DMS153 treated with DMSO at 0.1 percent for 48 hours (cell line): ENCODE measurements around the gene LTBP3.
A peak's percentile ranks its signal among the peaks of the same experiment; 100 is the strongest.
"Not testable (repeated sequence)": the region's sequence is repeated elsewhere in the genome, so short reads cannot be mapped to it uniquely, and the experiment has no call there.

Source experiments
- DNase-seq: peaks from one replicate; lab custom pipeline; 2025; ENCODE audit not compliant: unreplicated experiment; lab: John Stamatoyannopoulos, UW

Gene LTBP3

DNA sequence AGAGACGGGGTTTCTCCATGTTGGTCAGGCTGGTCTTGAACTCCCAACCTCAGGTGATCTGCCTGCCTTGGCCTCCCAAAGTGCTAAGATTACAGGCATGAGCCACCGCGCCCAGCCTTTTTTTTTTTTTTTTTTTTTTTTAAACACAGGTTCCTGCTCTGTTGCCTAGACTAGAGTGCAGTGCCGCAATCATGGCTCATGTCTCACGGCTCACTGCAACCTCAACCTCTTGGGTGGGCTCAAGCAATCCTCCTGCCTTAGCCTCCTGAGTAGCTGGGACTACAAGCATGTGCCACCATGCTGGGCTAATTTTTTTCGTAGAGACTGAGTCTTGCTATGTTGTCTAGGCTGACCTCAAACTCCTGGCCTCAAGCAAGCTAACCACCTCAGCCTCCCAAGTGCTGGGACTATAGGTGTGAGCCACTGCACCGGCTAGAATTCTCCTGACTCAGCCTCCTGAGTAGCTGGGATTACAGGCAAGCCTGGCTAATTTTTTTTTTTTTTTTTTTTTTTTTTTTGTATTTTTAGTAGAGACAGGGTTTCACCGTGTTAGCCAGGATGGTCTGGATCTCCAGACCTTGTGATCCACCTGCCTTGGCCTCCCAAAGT is 39.1 kb downstream of the LTBP3 start:
- not testable (repeated sequence) for DNase-seq

DNA sequence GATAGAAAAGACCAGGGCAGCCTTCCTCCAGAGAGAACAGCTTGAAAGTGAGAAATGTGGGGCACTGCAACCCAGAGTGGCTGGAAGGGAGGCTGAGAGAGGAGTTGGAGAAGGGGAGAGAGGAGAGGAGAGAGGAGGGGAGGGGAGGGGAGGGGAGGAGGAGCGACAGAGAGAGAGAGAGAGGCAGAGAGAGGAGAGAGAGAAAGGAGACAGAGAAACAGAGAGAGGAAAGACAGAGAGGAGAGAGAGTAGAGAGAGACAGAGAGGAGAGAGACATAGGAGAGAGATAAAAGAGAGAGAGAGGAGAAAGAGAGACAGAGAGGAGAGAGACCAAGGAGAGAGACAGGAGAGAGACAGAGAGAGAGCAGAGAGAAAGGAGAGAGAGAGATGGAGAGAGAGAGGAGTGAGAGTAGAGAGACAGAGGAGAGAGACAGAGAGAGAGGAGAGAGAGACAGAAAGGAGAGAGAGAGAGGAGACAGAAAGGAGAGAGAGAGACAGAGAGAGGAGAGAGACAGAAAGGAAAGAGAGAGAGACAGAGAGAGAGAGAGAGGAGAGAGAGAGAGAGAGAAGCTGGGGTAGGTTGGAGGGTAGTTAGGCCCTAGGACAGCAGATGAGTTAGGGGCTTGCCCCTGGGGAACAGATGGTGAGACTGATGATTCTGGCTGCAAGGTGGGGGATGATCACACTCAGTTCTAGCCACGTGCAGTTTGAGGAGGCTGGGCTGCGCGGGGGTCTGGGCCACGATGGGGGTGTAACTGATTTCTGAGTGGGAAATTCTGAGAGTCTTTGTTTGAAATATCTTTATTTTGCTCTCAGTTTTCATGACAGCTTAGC is 41.8 kb downstream of the LTBP3 start:
- no peak for DNase-seq

DNA sequence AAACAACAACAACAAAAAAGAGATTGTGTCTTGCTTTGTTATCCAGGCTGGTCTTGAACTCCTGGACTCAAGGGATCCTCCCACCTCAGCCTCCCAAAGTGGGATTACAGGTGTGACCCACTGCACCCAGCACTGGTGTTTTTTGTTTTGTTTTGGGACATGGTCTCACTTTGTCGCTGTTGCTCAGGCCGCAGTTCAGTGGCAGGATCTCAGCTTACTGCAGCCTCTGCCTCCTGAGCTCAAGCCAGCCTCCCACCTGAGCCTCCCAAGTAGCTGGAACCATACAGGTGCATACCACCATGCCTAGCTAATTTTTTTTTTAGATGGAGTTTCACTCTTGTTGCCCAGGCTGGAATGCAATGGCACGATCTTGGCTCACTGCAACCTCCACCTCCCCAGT is 45.8 kb downstream of the LTBP3 start:
- DNase-seq = not testable (repeated sequence)

DNA sequence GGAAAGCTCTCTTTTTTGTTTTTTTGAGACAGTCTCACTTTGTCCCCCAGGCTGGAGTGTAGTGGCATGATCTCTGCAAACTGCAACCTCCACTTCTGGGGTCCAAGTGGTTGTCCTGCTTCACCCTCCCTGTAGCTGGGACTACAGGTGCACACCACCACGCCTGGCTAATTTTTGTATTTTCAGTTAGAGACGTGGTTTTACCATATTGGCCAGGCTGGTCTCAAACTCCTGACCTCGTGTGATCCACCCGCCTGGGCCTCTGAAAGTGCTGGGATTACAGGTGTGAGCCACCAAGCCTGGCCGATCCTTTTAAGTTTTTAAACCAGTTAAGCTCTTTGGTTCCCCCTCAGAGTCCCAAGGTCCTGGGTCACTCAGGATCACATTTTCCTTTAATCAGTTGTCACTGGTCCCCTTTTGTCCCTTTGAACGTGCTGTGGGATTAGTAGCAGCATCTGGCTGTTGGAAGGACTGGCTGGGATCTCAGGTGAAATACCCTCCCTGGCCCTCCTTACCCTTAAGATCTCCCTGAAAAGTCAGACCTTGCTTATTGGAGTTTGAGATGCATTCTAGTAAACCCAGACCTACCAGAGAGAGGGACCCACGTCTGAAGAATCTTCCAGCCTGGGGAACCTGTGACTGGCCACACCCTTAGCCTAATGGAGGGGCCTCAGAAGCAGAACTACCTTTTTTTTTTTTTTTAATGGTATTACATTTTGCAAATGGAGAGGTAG is 51.2 kb downstream of the LTBP3 start:
- peak; percentile 92 for DNase-seq

DNA sequence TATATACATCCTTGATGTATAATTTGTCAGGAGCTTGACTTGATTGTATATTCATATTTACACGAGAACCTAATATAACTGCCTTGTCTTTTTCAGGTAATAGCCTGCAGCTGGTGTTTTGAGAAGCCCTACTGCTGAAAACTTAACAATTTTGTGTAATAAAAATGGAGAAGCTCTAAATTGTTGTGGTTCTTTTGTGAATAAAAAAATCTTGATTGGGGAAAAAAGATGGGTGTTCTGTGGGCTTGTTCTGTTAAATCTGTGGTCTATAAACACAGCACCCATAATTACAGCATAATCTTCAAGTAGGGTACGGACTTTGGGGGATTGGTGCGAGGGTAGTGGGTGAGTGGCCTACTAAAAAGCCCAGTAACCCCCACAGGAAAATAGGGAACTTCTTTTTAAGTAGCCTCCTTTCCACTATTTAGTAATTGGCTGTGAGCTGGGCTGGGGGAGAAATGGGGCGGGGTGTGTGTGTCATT is 51.8 kb downstream of the LTBP3 start:
- no peak for DNase-seq

DNA sequence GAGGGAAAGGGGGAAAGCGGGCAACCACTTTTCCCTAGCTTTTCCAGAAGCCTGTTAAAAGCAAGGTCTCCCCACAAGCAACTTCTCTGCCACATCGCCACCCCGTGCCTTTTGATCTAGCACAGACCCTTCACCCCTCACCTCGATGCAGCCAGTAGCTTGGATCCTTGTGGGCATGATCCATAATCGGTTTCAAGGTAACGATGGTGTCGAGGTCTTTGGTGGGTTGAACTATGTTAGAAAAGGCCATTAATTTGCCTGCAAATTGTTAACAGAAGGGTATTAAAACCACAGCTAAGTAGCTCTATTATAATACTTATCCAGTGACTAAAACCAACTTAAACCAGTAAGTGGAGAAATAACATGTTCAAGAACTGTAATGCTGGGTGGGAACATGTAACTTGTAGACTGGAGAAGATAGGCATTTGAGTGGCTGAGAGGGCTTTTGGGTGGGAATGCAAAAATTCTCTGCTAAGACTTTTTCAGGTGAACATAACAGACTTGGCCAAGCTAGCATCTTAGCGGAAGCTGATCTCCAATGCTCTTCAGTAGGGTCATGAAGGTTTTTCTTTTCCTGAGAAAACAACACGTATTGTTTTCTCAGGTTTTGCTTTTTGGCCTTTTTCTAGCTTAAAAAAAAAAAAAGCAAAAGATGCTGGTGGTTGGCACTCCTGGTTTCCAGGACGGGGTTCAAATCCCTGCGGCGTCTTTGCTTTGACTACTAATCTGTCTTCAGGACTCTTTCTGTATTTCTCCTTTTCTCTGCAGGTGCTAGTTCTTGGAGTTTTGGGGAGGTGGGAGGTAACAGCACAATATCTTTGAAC is 52.5 kb downstream of the LTBP3 start:
- no peak for DNase-seq

DNA sequence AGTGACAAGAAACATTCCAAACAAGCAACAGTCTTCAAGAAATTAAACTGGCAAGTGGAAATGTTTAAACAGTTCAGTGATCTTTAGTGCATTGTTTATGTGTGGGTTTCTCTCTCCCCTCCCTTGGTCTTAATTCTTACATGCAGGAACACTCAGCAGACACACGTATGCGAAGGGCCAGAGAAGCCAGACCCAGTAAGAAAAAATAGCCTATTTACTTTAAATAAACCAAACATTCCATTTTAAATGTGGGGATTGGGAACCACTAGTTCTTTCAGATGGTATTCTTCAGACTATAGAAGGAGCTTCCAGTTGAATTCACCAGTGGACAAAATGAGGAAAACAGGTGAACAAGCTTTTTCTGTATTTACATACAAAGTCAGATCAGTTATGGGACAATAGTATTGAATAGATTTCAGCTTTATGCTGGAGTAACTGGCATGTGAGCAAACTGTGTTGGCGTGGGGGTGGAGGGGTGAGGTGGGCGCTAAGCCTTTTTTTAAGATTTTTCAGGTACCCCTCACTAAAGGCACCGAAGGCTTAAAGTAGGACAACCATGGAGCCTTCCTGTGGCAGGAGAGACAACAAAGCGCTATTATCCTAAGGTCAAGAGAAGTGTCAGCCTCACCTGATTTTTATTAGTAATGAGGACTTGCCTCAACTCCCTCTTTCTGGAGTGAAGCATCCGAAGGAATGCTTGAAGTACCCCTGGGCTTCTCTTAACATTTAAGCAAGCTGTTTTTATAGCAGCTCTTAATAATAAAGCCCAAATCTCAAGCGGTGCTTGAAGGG is 53.3 kb downstream of the LTBP3 start:
- no peak for DNase-seq

DNA sequence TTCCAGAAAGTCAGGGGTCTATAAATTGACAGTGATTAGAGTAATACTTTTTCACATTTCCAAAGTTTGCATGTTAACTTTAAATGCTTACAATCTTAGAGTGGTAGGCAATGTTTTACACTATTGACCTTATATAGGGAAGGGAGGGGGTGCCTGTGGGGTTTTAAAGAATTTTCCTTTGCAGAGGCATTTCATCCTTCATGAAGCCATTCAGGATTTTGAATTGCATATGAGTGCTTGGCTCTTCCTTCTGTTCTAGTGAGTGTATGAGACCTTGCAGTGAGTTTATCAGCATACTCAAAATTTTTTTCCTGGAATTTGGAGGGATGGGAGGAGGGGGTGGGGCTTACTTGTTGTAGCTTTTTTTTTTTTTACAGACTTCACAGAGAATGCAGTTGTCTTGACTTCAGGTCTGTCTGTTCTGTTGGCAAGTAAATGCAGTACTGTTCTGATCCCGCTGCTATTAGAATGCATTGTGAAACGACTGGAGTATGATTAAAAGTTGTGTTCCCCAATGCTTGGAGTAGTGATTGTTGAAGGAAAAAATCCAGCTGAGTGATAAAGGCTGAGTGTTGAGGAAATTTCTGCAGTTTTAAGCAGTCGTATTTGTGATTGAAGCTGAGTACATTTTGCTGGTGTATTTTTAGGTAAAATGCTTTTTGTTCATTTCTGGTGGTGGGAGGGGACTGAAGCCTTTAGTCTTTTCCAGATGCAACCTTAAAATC is 54.0 kb downstream of the LTBP3 start:
- no peak for DNase-seq

DNA sequence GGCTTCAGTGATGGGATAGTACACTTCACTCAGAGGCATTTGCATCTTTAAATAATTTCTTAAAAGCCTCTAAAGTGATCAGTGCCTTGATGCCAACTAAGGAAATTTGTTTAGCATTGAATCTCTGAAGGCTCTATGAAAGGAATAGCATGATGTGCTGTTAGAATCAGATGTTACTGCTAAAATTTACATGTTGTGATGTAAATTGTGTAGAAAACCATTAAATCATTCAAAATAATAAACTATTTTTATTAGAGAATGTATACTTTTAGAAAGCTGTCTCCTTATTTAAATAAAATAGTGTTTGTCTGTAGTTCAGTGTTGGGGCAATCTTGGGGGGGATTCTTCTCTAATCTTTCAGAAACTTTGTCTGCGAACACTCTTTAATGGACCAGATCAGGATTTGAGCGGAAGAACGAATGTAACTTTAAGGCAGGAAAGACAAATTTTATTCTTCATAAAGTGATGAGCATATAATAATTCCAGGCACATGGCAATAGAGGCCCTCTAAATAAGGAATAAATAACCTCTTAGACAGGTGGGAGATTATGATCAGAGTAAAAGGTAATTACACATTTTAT is 54.7 kb downstream of the LTBP3 start:
- DNase-seq = no peak

DNA sequence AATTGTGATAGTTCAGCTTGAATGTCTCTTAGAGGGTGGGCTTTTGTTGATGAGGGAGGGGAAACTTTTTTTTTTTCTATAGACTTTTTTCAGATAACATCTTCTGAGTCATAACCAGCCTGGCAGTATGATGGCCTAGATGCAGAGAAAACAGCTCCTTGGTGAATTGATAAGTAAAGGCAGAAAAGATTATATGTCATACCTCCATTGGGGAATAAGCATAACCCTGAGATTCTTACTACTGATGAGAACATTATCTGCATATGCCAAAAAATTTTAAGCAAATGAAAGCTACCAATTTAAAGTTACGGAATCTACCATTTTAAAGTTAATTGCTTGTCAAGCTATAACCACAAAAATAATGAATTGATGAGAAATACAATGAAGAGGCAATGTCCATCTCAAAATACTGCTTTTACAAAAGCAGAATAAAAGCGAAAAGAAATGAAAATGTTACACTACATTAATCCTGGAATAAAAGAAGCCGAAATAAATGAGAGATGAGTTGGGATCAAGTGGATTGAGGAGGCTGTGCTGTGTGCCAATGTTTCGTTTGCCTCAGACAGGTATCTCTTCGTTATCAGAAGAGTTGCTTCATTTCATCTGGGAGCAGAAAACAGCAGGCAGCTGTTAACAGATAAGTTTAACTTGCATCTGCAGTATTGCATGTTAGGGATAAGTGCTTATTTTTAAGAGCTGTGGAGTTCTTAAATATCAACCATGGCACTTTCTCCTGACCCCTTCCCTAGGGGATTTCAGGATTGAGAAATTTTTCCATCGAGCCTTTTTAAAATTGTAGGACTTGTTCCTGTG is 55.4 kb downstream of the LTBP3 start:
- DNase-seq = no peak

DNA sequence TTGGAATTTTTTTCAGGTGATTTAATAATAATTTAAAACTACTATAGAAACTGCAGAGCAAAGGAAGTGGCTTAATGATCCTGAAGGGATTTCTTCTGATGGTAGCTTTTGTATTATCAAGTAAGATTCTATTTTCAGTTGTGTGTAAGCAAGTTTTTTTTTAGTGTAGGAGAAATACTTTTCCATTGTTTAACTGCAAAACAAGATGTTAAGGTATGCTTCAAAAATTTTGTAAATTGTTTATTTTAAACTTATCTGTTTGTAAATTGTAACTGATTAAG is 55.9 kb downstream of the LTBP3 start:
- DNase-seq = no peak

DNA sequence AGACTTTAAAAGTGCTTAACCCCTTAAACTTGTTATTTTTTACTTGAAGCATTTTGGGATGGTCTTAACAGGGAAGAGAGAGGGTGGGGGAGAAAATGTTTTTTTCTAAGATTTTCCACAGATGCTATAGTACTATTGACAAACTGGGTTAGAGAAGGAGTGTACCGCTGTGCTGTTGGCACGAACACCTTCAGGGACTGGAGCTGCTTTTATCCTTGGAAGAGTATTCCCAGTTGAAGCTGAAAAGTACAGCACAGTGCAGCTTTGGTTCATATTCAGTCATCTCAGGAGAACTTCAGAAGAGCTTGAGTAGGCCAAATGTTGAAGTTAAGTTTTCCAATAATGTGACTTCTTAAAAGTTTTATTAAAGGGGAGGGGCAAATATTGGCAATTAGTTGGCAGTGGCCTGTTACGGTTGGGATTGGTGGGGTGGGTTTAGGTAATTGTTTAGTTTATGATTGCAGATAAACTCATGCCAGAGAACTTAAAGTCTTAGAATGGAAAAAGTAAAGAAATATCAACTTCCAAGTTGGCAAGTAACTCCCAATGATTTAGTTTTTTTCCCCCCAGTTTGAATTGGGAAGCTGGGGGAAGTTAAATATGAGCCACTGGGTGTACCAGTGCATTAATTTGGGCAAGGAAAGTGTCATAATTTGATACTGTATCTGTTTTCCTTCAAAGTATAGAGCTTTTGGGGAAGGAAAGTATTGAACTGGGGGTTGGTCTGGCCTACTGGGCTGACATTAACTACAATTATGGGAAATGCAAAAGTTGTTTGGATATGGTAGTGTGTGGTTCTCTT is 56.5 kb downstream of the LTBP3 start:
- DNase-seq = no peak

DNA sequence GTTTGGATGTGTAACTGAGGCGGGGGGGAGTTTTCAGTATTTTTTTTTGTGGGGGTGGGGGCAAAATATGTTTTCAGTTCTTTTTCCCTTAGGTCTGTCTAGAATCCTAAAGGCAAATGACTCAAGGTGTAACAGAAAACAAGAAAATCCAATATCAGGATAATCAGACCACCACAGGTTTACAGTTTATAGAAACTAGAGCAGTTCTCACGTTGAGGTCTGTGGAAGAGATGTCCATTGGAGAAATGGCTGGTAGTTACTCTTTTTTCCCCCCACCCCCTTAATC is 57.0 kb downstream of the LTBP3 start:
- no peak for DNase-seq

DNA sequence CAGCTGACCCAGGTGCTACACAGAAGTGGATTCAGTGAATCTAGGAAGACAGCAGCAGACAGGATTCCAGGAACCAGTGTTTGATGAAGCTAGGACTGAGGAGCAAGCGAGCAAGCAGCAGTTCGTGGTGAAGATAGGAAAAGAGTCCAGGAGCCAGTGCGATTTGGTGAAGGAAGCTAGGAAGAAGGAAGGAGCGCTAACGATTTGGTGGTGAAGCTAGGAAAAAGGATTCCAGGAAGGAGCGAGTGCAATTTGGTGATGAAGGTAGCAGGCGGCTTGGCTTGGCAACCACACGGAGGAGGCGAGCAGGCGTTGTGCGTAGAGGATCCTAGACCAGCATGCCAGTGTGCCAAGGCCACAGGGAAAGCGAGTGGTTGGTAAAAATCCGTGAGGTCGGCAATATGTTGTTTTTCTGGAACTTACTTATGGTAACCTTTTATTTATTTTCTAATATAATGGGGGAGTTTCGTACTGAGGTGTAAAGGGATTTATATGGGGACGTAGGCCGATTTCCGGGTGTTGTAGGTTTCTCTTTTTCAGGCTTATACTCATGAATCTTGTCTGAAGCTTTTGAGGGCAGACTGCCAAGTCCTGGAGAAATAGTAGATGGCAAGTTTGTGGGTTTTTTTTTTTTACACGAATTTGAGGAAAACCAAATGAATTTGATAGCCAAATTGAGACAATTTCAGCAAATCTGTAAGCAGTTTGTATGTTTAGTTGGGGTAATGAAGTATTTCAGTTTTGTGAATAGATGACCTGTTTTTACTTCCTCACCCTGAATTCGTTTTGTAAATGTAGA is 57.6 kb downstream of the LTBP3 start:
- DNase-seq = no peak

DNA sequence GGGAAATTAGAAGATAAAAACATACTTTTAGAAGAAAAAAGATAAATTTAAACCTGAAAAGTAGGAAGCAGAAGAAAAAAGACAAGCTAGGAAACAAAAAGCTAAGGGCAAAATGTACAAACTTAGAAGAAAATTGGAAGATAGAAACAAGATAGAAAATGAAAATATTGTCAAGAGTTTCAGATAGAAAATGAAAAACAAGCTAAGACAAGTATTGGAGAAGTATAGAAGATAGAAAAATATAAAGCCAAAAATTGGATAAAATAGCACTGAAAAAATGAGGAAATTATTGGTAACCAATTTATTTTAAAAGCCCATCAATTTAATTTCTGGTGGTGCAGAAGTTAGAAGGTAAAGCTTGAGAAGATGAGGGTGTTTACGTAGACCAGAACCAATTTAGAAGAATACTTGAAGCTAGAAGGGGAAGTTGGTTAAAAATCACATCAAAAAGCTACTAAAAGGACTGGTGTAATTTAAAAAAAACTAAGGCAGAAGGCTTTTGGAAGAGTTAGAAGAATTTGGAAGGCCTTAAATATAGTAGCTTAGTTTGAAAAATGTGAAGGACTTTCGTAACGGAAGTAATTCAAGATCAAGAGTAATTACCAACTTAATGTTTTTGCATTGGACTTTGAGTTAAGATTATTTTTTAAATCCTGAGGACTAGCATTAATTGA is 58.3 kb downstream of the LTBP3 start:
- no peak for DNase-seq

DNA sequence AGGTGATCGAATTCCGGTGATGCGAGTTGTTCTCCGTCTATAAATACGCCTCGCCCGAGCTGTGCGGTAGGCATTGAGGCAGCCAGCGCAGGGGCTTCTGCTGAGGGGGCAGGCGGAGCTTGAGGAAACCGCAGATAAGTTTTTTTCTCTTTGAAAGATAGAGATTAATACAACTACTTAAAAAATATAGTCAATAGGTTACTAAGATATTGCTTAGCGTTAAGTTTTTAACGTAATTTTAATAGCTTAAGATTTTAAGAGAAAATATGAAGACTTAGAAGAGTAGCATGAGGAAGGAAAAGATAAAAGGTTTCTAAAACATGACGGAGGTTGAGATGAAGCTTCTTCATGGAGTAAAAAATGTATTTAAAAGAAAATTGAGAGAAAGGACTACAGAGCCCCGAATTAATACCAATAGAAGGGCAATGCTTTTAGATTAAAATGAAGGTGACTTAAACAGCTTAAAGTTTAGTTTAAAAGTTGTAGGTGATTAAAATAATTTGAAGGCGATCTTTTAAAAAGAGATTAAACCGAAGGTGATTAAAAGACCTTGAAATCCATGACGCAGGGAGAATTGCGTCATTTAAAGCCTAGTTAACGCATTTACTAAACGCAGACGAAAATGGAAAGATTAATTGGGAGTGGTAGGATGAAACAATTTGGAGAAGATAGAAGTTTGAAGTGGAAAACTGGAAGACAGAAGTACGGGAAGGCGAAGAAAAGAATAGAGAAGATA is 59.0 kb downstream of the LTBP3 start, which contains the start of gene MALAT1:
TSS of gene MALAT1 (plus strand) at position 69 of the 736 bp plus-strand sequence.
- DNase-seq = peak; percentile 91
